OCI-LY3 (cell line): ENCODE results near the gene SPATC1L.

Experiments
- CTCF ChIP-seq: fragments of 200-600, 300-600 bp; sonication (generic); IDR thresholded peaks from 2 replicates; pipeline ENCODE4 v1.5.1; 2014; ENCODE audit warnings: antibody characterized with exemption, low read length, low read depth
- EZH2phosphoT487 ChIP-seq: fragments of 200-600 bp; shearing (Covaris generic); IDR thresholded peaks from 2 replicates; pipeline ENCODE4 v1.6.1; 2018; ENCODE audit warnings: antibody characterized with exemption, mixed run types, low read depth

GRCh38 chr21:46146856-46147255 is 37.4 kb downstream of the SPATC1L start:
- no peak for TF ChIP-seq CTCF
- TF ChIP-seq EZH2phosphoT487 = no peak
